Right lobe of liver (tissue), 4 donors: ENCODE data around the gene PBX2.

ENCODE experiments used
- POLR2A ChIP-seq: fragments of 450-650 bp; IDR thresholded peaks from one replicate; pipeline ENCODE4 v1.6.1; 2017; ENCODE audit warnings: antibody characterized with exemption, mild to moderate bottlenecking
- TF ChIP-seq, protein P1 (sequence below), 4 donors: fragments of 200-600 bp in 3 of 4; fragments of 450-650 bp in 1 of 4; IDR thresholded peaks; one replicate each; pipeline versions ENCODE4 v1.5.1 to v1.8.0; 2016 to 2022; ENCODE audit warnings: antibody characterized with exemption in 4 of 4, mild to moderate bottlenecking in 2 of 4
- donor health status: DM: no; HTN: no; CAD: no.
- donor health status: DM: no; HTN: no; CAD: no.
- donor health status: DM: no; HTN: yes; CAD: no.

GRCh38 chr6:32175322-32175710, 14.7 kb downstream of the PBX2 start:
- TF ChIP-seq, protein P1, sequence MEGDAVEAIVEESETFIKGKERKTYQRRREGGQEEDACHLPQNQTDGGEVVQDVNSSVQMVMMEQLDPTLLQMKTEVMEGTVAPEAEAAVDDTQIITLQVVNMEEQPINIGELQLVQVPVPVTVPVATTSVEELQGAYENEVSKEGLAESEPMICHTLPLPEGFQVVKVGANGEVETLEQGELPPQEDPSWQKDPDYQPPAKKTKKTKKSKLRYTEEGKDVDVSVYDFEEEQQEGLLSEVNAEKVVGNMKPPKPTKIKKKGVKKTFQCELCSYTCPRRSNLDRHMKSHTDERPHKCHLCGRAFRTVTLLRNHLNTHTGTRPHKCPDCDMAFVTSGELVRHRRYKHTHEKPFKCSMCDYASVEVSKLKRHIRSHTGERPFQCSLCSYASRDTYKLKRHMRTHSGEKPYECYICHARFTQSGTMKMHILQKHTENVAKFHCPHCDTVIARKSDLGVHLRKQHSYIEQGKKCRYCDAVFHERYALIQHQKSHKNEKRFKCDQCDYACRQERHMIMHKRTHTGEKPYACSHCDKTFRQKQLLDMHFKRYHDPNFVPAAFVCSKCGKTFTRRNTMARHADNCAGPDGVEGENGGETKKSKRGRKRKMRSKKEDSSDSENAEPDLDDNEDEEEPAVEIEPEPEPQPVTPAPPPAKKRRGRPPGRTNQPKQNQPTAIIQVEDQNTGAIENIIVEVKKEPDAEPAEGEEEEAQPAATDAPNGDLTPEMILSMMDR (IDR thresholded peaks at IDR 0.05) = no peak
- no peak for TF ChIP-seq POLR2A
